Liver (tissue), 9 donors: Measurements from ENCODE around the gene OOSP4A. TPM values are rescaled to one million over a fixed set of nuclear protein-coding genes. Genes with fewer than 3 reads are reported as not detected.

Experiments used
- DNase-seq: peaks from one replicate; pipeline ENCODE4 v3.0.0-alpha.2; 2017; ENCODE audit warnings: low spot score
- H3K27ac ChIP-seq, 2 donors: one replicate each; pipeline ENCODE4 v1.7.0; 2013; ENCODE audit warnings: inconsistent platforms in 2 of 2, low read length in 2 of 2, control low read depth in 1 of 2, low read depth in 1 of 2, mild to moderate bottlenecking in 1 of 2
- H3K27me3 ChIP-seq, 4 donors: one replicate each; pipeline versions ENCODE4 v1.6.1 to v1.7.0; 2013; ENCODE audit warnings: low read length in 3 of 4, inconsistent platforms in 1 of 4, mild to moderate bottlenecking in 1 of 4, moderate library complexity in 1 of 4; ENCODE audit not compliant: control insufficient read depth in 4 of 4, insufficient read depth in 4 of 4
- H3K36me3 ChIP-seq, 4 donors: one replicate each; pipeline versions ENCODE4 v1.6.1 to v1.7.0; 2013; ENCODE audit warnings: low read length in 3 of 4, mild to moderate bottlenecking in 3 of 4, low read depth in 1 of 4, moderate library complexity in 1 of 4; ENCODE audit not compliant: control insufficient read depth in 4 of 4, insufficient read depth in 3 of 4
- H3K4me1 ChIP-seq, 4 donors: one replicate each; pipeline versions ENCODE4 v1.6.1 to v1.7.0; 2013; ENCODE audit warnings: low read length in 3 of 4, mild to moderate bottlenecking in 3 of 4, moderate library complexity in 1 of 4; ENCODE audit not compliant: control insufficient read depth in 4 of 4, insufficient read depth in 4 of 4
- H3K4me3 ChIP-seq, 3 donors: one replicate each; pipeline versions ENCODE4 v1.6.1 to v1.7.0; 2013; ENCODE audit warnings: low read length in 3 of 3, control low read depth in 1 of 3, low read depth in 1 of 3, mild to moderate bottlenecking in 1 of 3
- H3K9ac ChIP-seq, 2 donors: one replicate each; pipeline ENCODE4 v1.7.0; 2013; ENCODE audit warnings: low read length in 2 of 2, mild to moderate bottlenecking in 2 of 2, moderate library complexity in 2 of 2, control low read depth in 1 of 2, low read depth in 1 of 2
- H3K9me3 ChIP-seq, 4 donors: one replicate each; pipeline versions ENCODE4 v1.6.1 to v1.7.0; 2013; ENCODE audit warnings: low read length in 3 of 4; ENCODE audit not compliant: control insufficient read depth in 4 of 4
- FOXA1 ChIP-seq: IDR thresholded peaks from 2 replicates; pipeline ENCODE4 v1.6.1; 2016; ENCODE audit warnings: antibody characterized with exemption
- FOXA2 ChIP-seq: IDR thresholded peaks from 2 replicates; pipeline ENCODE4 v1.6.1; 2016; ENCODE audit warnings: antibody characterized with exemption
- GABPA ChIP-seq, 2 donors: IDR thresholded peaks in 1 of 2; conservative IDR thresholded peaks in 1 of 2; 2 replicates each; pipeline ENCODE4 v1.6.1; 2016; ENCODE audit warnings: antibody characterized with exemption in 2 of 2, mild to moderate bottlenecking in 1 of 2, moderate library complexity in 1 of 2
- HNF4A ChIP-seq, 2 donors: conservative IDR thresholded peaks; 2 replicates each; pipeline ENCODE4 v1.6.1; 2016; ENCODE audit warnings: antibody characterized with exemption in 2 of 2, mild to moderate bottlenecking in 2 of 2
- HNF4G ChIP-seq: IDR thresholded peaks from 2 replicates; pipeline ENCODE4 v1.6.1; 2016; ENCODE audit warnings: antibody characterized with exemption
- JUND ChIP-seq, 2 donors: IDR thresholded peaks; 2 replicates each; pipeline ENCODE4 v1.6.1; 2016; ENCODE audit warnings: antibody characterized with exemption in 2 of 2
- NR2F2 ChIP-seq: IDR thresholded peaks from 2 replicates; pipeline ENCODE4 v1.6.1; 2016; ENCODE audit warnings: antibody characterized with exemption
- RAD21 ChIP-seq, 2 donors: IDR thresholded peaks; 2 replicates each; pipeline ENCODE4 v1.6.1; 2016; ENCODE audit warnings: antibody characterized with exemption in 2 of 2, mild to moderate bottlenecking in 2 of 2
- RXRA ChIP-seq, 2 donors: IDR thresholded peaks; 2 replicates each; pipeline ENCODE4 v1.6.1; 2017 to 2018; ENCODE audit warnings: antibody characterized with exemption in 2 of 2, mild to moderate bottlenecking in 1 of 2
- SP1 ChIP-seq: IDR thresholded peaks from 2 replicates; pipeline ENCODE4 v1.6.1; 2018; ENCODE audit warnings: antibody characterized with exemption, mild to moderate bottlenecking
- TAF1 ChIP-seq: conservative IDR thresholded peaks from 2 replicates; pipeline ENCODE4 v1.6.1; 2016; ENCODE audit warnings: antibody characterized with exemption, mild to moderate bottlenecking
- YY1 ChIP-seq: IDR thresholded peaks from 2 replicates; pipeline ENCODE4 v1.6.1; 2016; ENCODE audit warnings: antibody characterized with exemption, mild to moderate bottlenecking
- WGBS: extraction: QIAGEN DNeasy Blood & Tissue Kit; methylation state at CpG from one replicate; pipeline ENCODE4 v1.1.7; 2013; 5-methylcytosine and 5-hydroxymethylcytosine counted together
- polyA plus RNA-seq, 2 donors: library from polyadenylated mRNA; stranded (reverse) in 1 of 2; unstranded in 1 of 2; fragments of 200-250 nt in 1 of 2; fragments of >200 nt in 1 of 2; fragmentation: Nextera tagmentation in 1 of 2; extraction: Ambion mirVana in 1 of 2; gene quantifications; one replicate each; pipeline versions ENCODE4 v1.2.1 to v1.2.3, GENCODE V29; 2013 to 2015
- total RNA-seq, 2 donors: library from RNA; depleted of rRNA; stranded (reverse); fragments of >200 nt; gene quantifications; one replicate each; pipeline ENCODE4 v1.2.3, GENCODE V29; 2014
- TF ChIP-seq, protein P1 (sequence below): fragments of 150-350 bp; IDR thresholded peaks from 2 replicates; pipeline ENCODE4 v1.5.1; 2017; ENCODE audit warnings: improper control_type of control experiment, low read depth, low read length; ENCODE audit not compliant: missing input control
- TF ChIP-seq, protein P2 (sequence below): IDR thresholded peaks from 2 replicates; pipeline ENCODE4 v1.6.1; 2016; ENCODE audit warnings: antibody characterized with exemption, mild to moderate bottlenecking
- TF ChIP-seq, protein P3 (sequence below): IDR thresholded peaks from 2 replicates; pipeline ENCODE4 v1.6.1; 2016; ENCODE audit warnings: antibody characterized with exemption
- TF ChIP-seq, protein P4 (sequence below): IDR thresholded peaks from 2 replicates; pipeline ENCODE4 v1.6.1; 2016; ENCODE audit warnings: antibody characterized with exemption
- TF ChIP-seq, protein P5 (sequence below): IDR thresholded peaks from 2 replicates; pipeline ENCODE4 v1.6.1; 2016; ENCODE audit warnings: antibody characterized with exemption
- donor health status: healthy.
- donor health status: healthy.
- donor health status: healthy.
- donor health status: healthy.
- donor health status: healthy.

The OOSP4A gene
- total and polyA plus RNA-seq, 4 donors, result not detected

DNA sequence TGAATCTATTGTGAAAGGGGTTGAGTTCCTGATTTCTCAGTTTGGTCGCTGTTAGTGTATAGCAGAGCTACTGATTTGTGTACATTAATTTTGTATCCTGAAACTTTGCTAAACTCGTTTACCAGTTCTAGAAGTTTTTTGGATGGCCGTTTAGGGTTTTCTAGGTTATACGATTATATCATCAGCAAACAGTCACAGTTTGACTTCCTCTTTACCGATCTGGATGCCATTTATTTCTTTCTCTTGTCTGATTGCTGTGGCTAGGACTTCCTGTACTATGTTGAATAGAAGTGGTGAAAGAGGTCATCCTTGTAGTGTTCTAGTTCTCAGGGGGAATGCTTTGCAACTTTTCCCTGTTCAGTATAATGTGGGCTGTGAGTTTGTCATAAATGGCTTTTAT, 28.6 kb downstream of the OOSP4A start:
- no peak for TF ChIP-seq NR2F2
- TF ChIP-seq YY1, result no peak
- no peak for TF ChIP-seq HNF4G
- TF ChIP-seq JUND (IDR thresholded peaks at IDR 0.05), result no peak
- TF ChIP-seq, protein P1, sequence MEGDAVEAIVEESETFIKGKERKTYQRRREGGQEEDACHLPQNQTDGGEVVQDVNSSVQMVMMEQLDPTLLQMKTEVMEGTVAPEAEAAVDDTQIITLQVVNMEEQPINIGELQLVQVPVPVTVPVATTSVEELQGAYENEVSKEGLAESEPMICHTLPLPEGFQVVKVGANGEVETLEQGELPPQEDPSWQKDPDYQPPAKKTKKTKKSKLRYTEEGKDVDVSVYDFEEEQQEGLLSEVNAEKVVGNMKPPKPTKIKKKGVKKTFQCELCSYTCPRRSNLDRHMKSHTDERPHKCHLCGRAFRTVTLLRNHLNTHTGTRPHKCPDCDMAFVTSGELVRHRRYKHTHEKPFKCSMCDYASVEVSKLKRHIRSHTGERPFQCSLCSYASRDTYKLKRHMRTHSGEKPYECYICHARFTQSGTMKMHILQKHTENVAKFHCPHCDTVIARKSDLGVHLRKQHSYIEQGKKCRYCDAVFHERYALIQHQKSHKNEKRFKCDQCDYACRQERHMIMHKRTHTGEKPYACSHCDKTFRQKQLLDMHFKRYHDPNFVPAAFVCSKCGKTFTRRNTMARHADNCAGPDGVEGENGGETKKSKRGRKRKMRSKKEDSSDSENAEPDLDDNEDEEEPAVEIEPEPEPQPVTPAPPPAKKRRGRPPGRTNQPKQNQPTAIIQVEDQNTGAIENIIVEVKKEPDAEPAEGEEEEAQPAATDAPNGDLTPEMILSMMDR, result no peak
- TF ChIP-seq, protein P2, sequence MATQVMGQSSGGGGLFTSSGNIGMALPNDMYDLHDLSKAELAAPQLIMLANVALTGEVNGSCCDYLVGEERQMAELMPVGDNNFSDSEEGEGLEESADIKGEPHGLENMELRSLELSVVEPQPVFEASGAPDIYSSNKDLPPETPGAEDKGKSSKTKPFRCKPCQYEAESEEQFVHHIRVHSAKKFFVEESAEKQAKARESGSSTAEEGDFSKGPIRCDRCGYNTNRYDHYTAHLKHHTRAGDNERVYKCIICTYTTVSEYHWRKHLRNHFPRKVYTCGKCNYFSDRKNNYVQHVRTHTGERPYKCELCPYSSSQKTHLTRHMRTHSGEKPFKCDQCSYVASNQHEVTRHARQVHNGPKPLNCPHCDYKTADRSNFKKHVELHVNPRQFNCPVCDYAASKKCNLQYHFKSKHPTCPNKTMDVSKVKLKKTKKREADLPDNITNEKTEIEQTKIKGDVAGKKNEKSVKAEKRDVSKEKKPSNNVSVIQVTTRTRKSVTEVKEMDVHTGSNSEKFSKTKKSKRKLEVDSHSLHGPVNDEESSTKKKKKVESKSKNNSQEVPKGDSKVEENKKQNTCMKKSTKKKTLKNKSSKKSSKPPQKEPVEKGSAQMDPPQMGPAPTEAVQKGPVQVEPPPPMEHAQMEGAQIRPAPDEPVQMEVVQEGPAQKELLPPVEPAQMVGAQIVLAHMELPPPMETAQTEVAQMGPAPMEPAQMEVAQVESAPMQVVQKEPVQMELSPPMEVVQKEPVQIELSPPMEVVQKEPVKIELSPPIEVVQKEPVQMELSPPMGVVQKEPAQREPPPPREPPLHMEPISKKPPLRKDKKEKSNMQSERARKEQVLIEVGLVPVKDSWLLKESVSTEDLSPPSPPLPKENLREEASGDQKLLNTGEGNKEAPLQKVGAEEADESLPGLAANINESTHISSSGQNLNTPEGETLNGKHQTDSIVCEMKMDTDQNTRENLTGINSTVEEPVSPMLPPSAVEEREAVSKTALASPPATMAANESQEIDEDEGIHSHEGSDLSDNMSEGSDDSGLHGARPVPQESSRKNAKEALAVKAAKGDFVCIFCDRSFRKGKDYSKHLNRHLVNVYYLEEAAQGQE, result no peak
- TF ChIP-seq RAD21 (IDR thresholded peaks at IDR 0.05), result no peak
- TF ChIP-seq TAF1, result no peak
- TF ChIP-seq, protein P3, sequence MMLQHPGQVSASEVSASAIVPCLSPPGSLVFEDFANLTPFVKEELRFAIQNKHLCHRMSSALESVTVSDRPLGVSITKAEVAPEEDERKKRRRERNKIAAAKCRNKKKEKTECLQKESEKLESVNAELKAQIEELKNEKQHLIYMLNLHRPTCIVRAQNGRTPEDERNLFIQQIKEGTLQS, result no peak
- no peak for TF ChIP-seq GABPA (IDR thresholded peaks at IDR 0.05 in 1 of 2, conservative IDR thresholded peaks at IDR 0.05 in 1 of 2)
- no peak for TF ChIP-seq FOXA2
- no peak for TF ChIP-seq RXRA (IDR thresholded peaks at IDR 0.05)
- no peak for TF ChIP-seq SP1
- TF ChIP-seq HNF4A (conservative IDR thresholded peaks at IDR 0.05), result no peak
- Histone ChIP-seq H3K4me1 (no peaks in the 10 kb centered on the region), H3K27me3 (no peaks in the 10 kb centered on the region), H3K9me3 (peaks cover 0 to 4% (median under 1%) of the 10 kb centered on the region in 4 donors), H3K27ac (no peak overlapping the region), H3K36me3 (no peaks in the 10 kb centered on the region), H3K4me3 (no peak overlapping the region), H3K9ac (no peak overlapping the region)
- no peak for DNase-seq
- WGBS, result 56% methylated on average over 5 of the region's 5 CpGs

DNA sequence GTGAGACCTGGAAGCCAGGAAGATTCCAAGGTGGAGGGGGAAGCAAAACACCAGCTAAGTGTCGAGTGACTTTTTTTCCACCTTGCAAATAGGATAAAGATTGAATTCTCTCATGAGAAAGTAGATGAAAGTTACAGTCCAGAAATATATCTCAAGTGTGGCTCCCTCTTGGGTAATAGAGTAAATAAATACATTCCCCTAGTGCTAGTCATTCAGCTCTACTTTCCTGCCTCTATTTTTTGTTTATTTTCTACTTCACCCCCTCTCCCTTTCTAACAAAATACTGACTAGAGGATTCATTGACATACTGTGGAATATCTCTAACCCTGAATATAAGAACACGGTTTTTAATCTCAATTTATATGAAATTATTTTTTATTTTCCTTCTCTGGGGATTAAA, 34.0 kb downstream of the OOSP4A start:
- H3K4me1 ChIP-seq, result no peaks in the 10 kb centered on the region
- no peak overlapping the region for H3K9ac ChIP-seq
- WGBS, result 76% methylated on average over 2 of the region's 2 CpGs
- TF ChIP-seq FOXA2 (no peak), FOXA1 (no peak), HNF4A (conservative IDR thresholded peaks at IDR 0.05) (no peak)
- TF ChIP-seq, protein P4, sequence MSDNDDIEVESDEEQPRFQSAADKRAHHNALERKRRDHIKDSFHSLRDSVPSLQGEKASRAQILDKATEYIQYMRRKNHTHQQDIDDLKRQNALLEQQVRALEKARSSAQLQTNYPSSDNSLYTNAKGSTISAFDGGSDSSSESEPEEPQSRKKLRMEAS, result no peak
- TF ChIP-seq, protein P1, result no peak
- TF ChIP-seq, protein P5, sequence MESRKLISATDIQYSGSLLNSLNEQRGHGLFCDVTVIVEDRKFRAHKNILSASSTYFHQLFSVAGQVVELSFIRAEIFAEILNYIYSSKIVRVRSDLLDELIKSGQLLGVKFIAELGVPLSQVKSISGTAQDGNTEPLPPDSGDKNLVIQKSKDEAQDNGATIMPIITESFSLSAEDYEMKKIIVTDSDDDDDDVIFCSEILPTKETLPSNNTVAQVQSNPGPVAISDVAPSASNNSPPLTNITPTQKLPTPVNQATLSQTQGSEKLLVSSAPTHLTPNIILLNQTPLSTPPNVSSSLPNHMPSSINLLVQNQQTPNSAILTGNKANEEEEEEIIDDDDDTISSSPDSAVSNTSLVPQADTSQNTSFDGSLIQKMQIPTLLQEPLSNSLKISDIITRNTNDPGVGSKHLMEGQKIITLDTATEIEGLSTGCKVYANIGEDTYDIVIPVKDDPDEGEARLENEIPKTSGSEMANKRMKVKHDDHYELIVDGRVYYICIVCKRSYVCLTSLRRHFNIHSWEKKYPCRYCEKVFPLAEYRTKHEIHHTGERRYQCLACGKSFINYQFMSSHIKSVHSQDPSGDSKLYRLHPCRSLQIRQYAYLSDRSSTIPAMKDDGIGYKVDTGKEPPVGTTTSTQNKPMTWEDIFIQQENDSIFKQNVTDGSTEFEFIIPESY, result no peak
- peaks cover 3 to 12% (median 5%) of the 10 kb centered on the region in 4 donors for H3K9me3 ChIP-seq
- no peak for DNase-seq
- no peak overlapping the region for H3K27ac ChIP-seq
- H3K27me3 ChIP-seq, result no peaks in the 10 kb centered on the region
- no peak overlapping the region for H3K4me3 ChIP-seq
- no peaks in the 10 kb centered on the region for H3K36me3 ChIP-seq
